ENCODE data around the gene API5.

The API5 gene

DNA sequence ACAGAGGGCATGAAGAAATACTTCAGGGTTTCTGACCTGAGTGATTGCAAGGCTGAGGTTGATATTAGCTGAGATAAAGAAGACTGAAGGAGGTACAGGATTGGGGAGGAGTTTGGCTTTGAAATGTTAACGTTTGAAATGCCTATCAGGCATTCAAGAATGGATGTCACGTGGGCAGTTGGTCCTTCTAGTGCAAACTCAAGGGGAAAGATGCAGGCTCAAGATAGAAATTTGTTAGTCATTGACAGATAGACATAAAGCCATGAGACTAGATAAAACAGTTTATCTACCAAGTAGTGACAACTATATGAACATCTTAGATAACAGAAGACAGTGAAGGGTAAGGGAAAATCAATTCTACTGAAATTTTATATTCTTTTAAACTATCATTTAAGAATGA lies 70.0 kb downstream of the API5 start:
- TF ChIP-seq, protein P1, sequence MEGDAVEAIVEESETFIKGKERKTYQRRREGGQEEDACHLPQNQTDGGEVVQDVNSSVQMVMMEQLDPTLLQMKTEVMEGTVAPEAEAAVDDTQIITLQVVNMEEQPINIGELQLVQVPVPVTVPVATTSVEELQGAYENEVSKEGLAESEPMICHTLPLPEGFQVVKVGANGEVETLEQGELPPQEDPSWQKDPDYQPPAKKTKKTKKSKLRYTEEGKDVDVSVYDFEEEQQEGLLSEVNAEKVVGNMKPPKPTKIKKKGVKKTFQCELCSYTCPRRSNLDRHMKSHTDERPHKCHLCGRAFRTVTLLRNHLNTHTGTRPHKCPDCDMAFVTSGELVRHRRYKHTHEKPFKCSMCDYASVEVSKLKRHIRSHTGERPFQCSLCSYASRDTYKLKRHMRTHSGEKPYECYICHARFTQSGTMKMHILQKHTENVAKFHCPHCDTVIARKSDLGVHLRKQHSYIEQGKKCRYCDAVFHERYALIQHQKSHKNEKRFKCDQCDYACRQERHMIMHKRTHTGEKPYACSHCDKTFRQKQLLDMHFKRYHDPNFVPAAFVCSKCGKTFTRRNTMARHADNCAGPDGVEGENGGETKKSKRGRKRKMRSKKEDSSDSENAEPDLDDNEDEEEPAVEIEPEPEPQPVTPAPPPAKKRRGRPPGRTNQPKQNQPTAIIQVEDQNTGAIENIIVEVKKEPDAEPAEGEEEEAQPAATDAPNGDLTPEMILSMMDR (IDR thresholded peaks at IDR 0.05; ENCODE audit: low read depth, low read length) = no peak
- no peak for DNase-seq (ENCODE audit: extremely low read depth, low read depth)

DNA sequence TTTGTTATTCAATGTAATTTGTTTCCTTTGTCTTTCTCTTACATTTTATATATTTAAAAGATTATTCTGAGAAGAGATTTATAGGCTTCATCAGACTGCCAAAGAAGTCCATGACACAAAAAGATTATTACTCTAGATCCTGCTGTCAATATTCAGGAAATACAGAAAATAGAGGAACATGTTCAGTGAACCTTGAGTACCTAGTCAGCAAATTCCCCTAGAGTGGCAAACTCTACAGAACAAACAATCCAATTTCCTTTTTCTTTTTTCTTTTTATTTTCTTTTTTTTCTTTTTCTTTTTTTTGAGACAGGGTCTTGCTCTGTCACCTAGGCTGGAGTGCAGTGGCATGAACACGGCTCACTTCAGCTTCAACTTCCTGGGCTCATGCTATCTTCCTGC lies 70.8 kb downstream of the API5 start:
- TF ChIP-seq, protein P1 (IDR thresholded peaks at IDR 0.05; ENCODE audit: low read depth, low read length) = no peak
- no peak for DNase-seq (ENCODE audit: extremely low read depth, low read depth)

DNA sequence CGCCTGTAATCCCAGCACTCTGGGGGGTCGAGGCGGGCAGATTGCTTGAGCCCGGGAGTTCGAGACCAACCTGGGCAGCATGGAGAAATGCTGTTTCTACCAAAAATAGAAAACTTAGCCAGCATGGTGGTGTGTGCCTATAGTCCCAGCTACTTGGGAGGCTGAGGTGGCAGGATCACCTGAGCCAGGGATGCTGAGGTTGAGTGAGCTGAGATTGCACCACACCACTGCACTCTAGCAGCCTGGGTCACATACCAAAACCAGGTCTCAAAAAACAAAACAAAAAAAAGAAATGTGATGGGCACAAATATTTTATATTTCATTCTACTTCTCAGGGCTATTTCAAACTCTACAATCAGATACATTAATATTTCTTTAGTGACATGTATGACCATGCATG lies 72.6 kb downstream of the API5 start:
- TF ChIP-seq, protein P1 (IDR thresholded peaks at IDR 0.05; ENCODE audit: low read depth, low read length) = no peak
- DNase-seq (ENCODE audit: extremely low read depth, low read depth) = no peak

DNA sequence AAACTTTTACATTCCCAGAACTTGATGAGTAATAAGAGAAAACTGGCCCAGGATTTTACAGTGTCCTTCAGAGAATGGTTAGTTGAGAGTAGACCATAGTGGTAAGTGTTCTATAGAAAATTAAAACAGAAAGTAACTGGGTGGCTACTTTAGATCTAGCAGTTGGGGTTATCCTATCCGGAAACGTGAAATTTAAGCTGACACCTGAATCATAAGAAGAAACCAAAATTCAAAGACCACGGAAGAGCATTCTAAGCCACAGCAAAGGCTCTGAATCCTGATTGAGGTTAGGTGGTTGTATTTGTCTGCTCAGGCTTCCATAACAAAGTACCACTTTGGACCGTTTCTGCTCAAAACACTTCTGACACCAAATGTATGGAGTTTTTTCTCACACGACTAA lies 80.9 kb downstream of the API5 start:
- TF ChIP-seq, protein P1 (IDR thresholded peaks at IDR 0.05; ENCODE audit: low read depth, low read length) = no peak
- DNase-seq (ENCODE audit: extremely low read depth, low read depth) = no peak

DNA sequence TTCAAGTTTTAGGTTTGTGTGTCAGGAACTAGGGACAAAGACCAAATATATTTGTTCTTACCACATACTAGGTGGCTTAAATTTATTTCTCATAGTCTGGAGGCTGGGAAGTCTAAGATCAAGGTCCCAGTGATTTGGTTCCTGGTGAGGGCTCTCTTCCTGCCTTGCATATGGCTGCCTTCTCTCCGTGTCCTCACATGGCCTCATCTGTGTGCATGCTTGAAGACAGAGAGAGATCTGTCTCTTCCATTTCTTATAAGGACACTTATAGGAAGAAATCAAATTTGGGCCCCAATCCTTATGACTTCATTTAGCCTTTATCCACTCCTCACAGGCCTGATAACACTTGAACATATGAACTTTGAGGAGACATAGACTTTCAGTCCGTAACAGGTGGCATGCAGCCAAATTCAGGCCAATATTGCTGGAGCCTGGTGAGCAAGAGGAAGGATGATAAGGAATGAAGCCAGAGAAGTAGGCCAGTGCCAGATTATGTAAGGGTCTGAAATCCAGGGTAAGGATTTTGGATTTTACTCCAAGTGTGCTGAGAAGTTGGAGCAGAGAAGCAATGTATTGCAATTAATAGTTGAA lies 82.1 kb downstream of the API5 start:
- no peak for DNase-seq (ENCODE audit: extremely low read depth, low read depth)
- TF ChIP-seq, protein P1 (IDR thresholded peaks at IDR 0.05; ENCODE audit: low read depth, low read length) = no peak
